ENCODE measurements around the gene SPINDOC.

Gene SPINDOC

GRCh38 chr11:63833048-63833447 lies 19.8 kb downstream of the SPINDOC start:
- DNase-seq (ENCODE audit: low read depth) = no peak

GRCh38 chr11:63834535-63835157 lies 21.4 kb downstream of the SPINDOC start:
- no peak for DNase-seq (ENCODE audit: low read depth)

GRCh38 chr11:63835158-63835545 lies 21.9 kb downstream of the SPINDOC start:
- no peak for DNase-seq (ENCODE audit: low read depth)

- peak; percentile 56 for DNase-seq (ENCODE audit: low read depth)
Observed at GRCh38 chr11:63837027-63837688, 23.9 kb downstream of the SPINDOC start.

- DNase-seq (ENCODE audit: low read depth) = no peak
Observed at GRCh38 chr11:63837739-63838138, 24.5 kb downstream of the SPINDOC start.

GRCh38 chr11:63838150-63838677 lies 25.0 kb downstream of the SPINDOC start:
- DNase-seq (ENCODE audit: low read depth) = no peak

- peak; percentile 96 for DNase-seq (ENCODE audit: low read depth)
Observed at GRCh38 chr11:63838678-63839507, 25.6 kb downstream of the SPINDOC start, which contains the start of gene MARK2. TSS of gene MARK2 (plus strand) at chr11:63839110. CDS start at chr11:63839507, 397 bp downstream.

GRCh38 chr11:63839508-63840355 lies 26.5 kb downstream of the SPINDOC start:
- no peak for DNase-seq (ENCODE audit: low read depth)

- no peak for DNase-seq (ENCODE audit: low read depth)
Observed at GRCh38 chr11:63840356-63841060, 27.3 kb downstream of the SPINDOC start.

- peak; percentile 30 for DNase-seq (ENCODE audit: low read depth)
Observed at GRCh38 chr11:63841554-63841953, 28.3 kb downstream of the SPINDOC start.

GRCh38 chr11:63843041-63843440 lies 29.8 kb downstream of the SPINDOC start:
- no peak for DNase-seq (ENCODE audit: low read depth)

GRCh38 chr11:63844836-63845235 lies 31.6 kb downstream of the SPINDOC start:
- no peak for DNase-seq (ENCODE audit: low read depth)

GRCh38 chr11:63845303-63845702 lies 32.0 kb downstream of the SPINDOC start:
- peak; percentile 44 for DNase-seq (ENCODE audit: low read depth)

- DNase-seq (ENCODE audit: low read depth) = no peak
Observed at GRCh38 chr11:63845911-63846310, 32.7 kb downstream of the SPINDOC start.

GRCh38 chr11:63846897-63847296 lies 33.6 kb downstream of the SPINDOC start:
- DNase-seq (ENCODE audit: low read depth) = no peak

GRCh38 chr11:63847363-63847762 lies 34.1 kb downstream of the SPINDOC start:
- DNase-seq (ENCODE audit: low read depth) = no peak

GRCh38 chr11:63849691-63850090 lies 36.4 kb downstream of the SPINDOC start:
- no peak for DNase-seq (ENCODE audit: low read depth)

GRCh38 chr11:63850920-63851319 lies 37.7 kb downstream of the SPINDOC start:
- DNase-seq (ENCODE audit: low read depth) = no peak

- DNase-seq (ENCODE audit: low read depth) = no peak
Observed at GRCh38 chr11:63851364-63851763, 38.1 kb downstream of the SPINDOC start.

- DNase-seq (ENCODE audit: low read depth) = no peak
Observed at GRCh38 chr11:63853476-63853875, 40.2 kb downstream of the SPINDOC start.

GRCh38 chr11:63854696-63855095 lies 41.4 kb downstream of the SPINDOC start:
- DNase-seq (ENCODE audit: low read depth) = peak; percentile 21

Measured in fibroblast of gingiva (primary cell).